K562 (cell line): Measurements from ENCODE around the gene TANGO6. TPM values are rescaled to one million over a fixed set of nuclear protein-coding genes. Genes with fewer than 3 reads are reported as not detected.

Experiments used
- RAD21 ChIP-seq, 2 experiments: fragments of 250-450 bp in 1 of 2; fragments of 450-650 bp in 1 of 2; sonication (Bioruptor Pico) in 1 of 2; formaldehyde crosslinking in 1 of 2; IDR thresholded peaks in 1 of 2; conservative IDR thresholded peaks in 1 of 2; 2 replicates each; pipeline versions ENCODE4 v1.4.0 to v1.8.0; 2020 to 2022; ENCODE audit warnings: mild to moderate bottlenecking in 2 of 2, moderate library complexity in 1 of 2
- RBM25 ChIP-seq: fragments of 200-400 bp; formaldehyde crosslinking; IDR thresholded peaks from 2 replicates; pipeline ENCODE4 v1.6.1; 2018; ENCODE audit warnings: low read length, low read depth, moderate library complexity; ENCODE audit not compliant: severe bottlenecking
- SMC3 ChIP-seq: conservative IDR thresholded peaks from 2 replicates; pipeline ENCODE4 v1.6.1; 2011; ENCODE audit warnings: low read depth, low read length, improper control_type of control experiment; ENCODE audit not compliant: insufficient read depth
- polyA plus RNA-seq, 8 experiments: library from polyadenylated mRNA; depleted of rRNA in 4 of 8; stranded (reverse) in 5 of 8; unstranded in 3 of 8; fragments of >200 nt; fragmentation: Nextera tagmentation in 2 of 8; fragmentation: Illumina TruSeq in 1 of 8; extraction: Ambion mirVana in 2 of 8; extraction: Trizol in 1 of 8; gene quantifications; 2 replicates each; pipeline versions ENCODE4 v1.2.1 to v1.2.3, GENCODE V29; 2011 to 2014; ENCODE audit warnings: inconsistent platforms in 1 of 8, missing spikeins in 1 of 8
- total RNA-seq, 7 experiments: library from RNA; depleted of rRNA in 6 of 7; stranded (reverse); fragments of >200 nt in 6 of 7; fragmentation: Illumina TruSeq in 2 of 7; extraction: Trizol in 2 of 7; gene quantifications; 2 replicates each; pipeline versions ENCODE4 v1.2.1 to v1.2.3, GENCODE V29; 2011 to 2021; ENCODE audit warnings: low replicate concordance in 1 of 7
- TF ChIP-seq, protein P1 (sequence below): conservative IDR thresholded peaks from 2 replicates; pipeline ENCODE4 v1.6.1; 2011; ENCODE audit warnings: low read depth, mild to moderate bottlenecking, low read length; ENCODE audit not compliant: control insufficient read depth
- TF ChIP-seq, protein P2 (sequence below): IDR thresholded peaks from 2 replicates; pipeline ENCODE4 v1.6.1; 2011; ENCODE audit warnings: borderline replicate concordance, low read depth, mild to moderate bottlenecking, moderate library complexity, low read length; ENCODE audit not compliant: insufficient read depth, poor library complexity, severe bottlenecking

Gene TANGO6
- total and polyA plus RNA-seq, 9 of the 15 experiments (the other 6 are each of a cell fraction or from before 2014, with no cell fraction given): 1.6 to 15.2 (median 9.6) TPM

DNA sequence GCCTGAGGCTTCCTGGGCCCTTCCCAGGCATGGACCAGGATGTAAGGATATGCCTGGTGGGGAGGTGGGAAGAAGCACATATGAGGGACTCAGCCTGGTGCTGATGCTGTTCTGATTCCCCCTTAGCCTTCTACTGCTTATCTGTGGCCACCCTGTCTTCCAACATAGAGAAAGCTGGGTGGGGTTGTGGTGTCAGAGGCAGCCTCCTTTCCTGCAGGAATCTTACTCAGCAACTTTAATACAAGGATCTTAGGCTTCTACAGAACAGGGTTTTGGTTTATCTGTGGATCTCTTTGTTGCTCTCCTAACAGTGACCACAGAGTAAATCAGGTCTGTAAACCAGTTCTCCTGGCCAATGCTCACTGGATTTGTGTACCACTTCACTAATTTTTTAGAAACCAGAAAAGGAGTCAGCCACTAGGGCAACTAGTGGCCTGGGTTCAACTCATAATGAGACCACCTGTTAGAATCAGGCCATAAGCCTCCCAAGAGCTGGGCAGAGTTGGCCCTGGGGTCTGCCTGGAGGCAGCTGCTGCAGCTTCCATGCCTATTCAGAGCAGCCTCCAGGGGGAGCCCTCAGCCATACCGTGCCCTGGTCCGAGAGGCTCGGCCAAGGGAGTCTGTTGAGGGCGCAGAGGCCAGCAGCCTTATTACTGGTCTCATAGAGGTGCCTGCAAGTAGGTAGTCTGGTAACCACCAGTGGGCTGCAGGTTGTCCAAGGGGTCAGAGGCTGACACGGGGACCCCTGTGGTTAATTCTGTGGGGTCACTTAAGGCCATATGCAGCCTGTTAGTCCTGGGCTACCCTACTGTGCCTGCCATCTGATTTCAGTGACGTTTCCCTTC is 269.2 kb downstream of the TANGO6 start (continued):
- TF ChIP-seq RAD21 (CRISPR knock-in tag; conservative IDR thresholded peaks at IDR 0.05 in 1 of 2, IDR thresholded peaks at IDR 0.05 in 1 of 2) (peak; percentile 35 to 64), RBM25 (no peak), SMC3 (peak; percentile 54; the same call in 1 of the 2 replicates)
- TF ChIP-seq, protein P1, sequence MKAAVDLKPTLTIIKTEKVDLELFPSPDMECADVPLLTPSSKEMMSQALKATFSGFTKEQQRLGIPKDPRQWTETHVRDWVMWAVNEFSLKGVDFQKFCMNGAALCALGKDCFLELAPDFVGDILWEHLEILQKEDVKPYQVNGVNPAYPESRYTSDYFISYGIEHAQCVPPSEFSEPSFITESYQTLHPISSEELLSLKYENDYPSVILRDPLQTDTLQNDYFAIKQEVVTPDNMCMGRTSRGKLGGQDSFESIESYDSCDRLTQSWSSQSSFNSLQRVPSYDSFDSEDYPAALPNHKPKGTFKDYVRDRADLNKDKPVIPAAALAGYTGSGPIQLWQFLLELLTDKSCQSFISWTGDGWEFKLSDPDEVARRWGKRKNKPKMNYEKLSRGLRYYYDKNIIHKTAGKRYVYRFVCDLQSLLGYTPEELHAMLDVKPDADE: 0 out of 2 replicates have a peak, but pooled peaks have one; percentile 34
- TF ChIP-seq, protein P2, sequence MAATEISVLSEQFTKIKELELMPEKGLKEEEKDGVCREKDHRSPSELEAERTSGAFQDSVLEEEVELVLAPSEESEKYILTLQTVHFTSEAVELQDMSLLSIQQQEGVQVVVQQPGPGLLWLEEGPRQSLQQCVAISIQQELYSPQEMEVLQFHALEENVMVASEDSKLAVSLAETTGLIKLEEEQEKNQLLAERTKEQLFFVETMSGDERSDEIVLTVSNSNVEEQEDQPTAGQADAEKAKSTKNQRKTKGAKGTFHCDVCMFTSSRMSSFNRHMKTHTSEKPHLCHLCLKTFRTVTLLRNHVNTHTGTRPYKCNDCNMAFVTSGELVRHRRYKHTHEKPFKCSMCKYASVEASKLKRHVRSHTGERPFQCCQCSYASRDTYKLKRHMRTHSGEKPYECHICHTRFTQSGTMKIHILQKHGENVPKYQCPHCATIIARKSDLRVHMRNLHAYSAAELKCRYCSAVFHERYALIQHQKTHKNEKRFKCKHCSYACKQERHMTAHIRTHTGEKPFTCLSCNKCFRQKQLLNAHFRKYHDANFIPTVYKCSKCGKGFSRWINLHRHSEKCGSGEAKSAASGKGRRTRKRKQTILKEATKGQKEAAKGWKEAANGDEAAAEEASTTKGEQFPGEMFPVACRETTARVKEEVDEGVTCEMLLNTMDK: peak; percentile 62
